Measurements from ENCODE around the gene AGMAT.

AGMAT gene

DNA sequence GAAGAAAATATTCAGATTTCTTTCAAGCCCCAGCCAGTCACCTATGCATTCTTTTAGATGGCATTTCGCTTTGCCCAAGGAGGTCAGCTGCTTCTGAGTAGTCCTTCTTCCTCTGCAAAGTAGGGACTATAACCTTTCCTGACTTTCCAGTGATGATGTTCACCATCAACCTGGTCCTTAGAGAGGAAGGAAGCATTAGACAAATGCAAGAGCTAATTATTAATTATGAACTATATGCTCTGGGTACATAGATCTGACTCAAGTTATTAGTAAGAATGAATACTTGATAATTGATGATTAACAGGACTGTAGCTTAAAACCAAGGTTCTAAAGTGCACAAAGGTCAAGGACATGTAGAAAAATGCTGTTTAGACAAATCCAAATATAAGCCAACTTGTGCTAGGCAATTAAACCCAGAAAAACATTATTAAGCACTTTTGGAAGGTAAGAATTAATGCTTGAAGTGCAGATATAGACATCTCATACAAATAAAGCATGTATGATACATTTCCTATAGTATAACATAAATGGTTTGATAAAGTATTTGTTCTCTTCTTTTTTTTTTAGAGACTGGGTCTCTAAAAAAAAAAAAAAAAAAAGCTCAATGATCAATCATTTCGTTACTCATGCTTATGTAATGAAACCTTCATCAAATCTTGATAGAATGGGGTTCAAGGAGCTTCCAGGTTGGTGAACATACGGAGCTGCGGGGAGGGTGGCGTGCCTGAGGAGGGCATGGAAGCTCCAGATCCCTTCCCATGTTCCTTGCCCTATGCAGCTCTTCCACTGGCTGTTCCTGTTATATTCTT, 11.2 kb upstream of the AGMAT start:
- H3K4me3 ChIP-seq (ENCODE audit: low read length), result no peak overlapping the region
- TF ChIP-seq ZNF274 (IDR thresholded peaks at IDR 0.05; ENCODE audit: low read depth, low read length), result no peak

DNA sequence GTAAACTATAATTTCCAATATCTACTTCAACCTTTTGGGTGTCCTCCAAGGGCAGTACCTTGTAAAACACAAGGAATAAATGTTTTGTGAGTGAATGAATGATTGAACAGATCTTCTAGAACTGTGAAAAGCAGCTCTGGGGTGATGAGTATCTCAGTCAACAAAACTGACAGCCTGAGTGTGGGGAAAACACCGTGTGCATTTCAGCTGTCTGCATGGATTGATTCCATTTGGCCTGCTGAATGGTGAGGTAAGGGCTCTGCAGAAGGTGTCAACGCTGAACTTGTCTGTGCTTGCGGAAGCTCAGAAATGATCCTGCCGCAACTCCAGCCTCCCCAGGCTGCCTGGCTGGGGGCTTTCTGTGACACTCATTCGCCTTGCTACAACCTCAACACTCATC, 7.4 kb upstream of the AGMAT start:
- H3K4me3 ChIP-seq (ENCODE audit: low read length), result no peak overlapping the region
- no peak for TF ChIP-seq ZNF274 (IDR thresholded peaks at IDR 0.05; ENCODE audit: low read depth, low read length)

DNA sequence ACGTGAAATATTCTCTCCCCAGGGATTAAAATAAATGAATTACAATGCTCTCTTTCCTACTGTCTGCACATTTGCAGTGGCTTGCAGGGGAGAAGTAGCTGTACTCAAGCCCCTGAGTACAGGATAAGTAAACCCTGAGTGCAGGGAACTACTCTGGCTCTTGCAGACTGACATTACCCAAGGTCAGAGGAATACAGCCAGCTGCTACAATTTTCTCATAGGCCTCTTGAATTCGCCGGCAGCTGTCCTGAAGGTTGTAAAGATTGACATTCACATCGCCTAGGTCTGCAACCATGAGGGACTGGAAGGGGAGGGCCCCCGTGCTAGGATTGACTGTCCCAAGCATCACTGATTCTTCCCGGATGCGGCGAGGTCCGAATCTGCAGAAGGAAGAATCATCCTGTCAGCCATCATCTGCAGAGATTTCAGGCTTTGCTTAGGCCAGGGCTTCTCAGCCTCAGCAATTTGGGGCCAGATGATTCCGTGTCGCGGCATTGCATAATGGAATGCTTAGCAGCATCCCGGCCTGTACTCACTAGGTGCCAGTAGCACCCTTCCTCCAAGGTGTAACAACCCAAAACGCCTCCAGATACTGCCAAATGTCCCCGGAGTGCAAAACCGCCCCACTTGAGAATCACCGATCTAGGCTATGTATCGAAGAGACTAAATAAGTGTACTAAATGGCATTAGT, 1.7 kb downstream of the AGMAT start:
- TF ChIP-seq ZNF274 (IDR thresholded peaks at IDR 0.05; ENCODE audit: low read depth, low read length), result no peak
- H3K4me3 ChIP-seq (ENCODE audit: low read length), result no peak overlapping the region

DNA sequence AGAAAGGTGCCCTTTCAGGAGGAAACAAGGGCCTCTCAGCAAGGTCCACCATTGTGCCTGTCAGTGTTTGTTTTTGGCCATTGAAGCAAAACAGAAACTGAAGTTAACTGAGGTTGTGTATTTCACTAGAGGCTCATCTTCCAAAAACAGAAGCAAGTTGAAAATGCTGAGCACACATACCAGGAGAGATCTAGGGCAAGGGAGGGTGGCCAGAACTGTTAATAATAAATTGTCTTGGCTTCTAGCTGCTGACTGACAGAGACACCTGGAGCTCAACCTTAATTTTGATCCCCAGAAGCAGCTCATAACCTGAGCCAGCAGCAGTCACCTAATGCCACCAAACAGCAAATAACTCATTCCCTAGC, 5.2 kb downstream of the AGMAT start:
- no peak for TF ChIP-seq ZNF274 (IDR thresholded peaks at IDR 0.05; ENCODE audit: low read depth, low read length)
- H3K4me3 ChIP-seq (ENCODE audit: low read length), result no peak overlapping the region; the same call in 1 of the 2 replicates

DNA sequence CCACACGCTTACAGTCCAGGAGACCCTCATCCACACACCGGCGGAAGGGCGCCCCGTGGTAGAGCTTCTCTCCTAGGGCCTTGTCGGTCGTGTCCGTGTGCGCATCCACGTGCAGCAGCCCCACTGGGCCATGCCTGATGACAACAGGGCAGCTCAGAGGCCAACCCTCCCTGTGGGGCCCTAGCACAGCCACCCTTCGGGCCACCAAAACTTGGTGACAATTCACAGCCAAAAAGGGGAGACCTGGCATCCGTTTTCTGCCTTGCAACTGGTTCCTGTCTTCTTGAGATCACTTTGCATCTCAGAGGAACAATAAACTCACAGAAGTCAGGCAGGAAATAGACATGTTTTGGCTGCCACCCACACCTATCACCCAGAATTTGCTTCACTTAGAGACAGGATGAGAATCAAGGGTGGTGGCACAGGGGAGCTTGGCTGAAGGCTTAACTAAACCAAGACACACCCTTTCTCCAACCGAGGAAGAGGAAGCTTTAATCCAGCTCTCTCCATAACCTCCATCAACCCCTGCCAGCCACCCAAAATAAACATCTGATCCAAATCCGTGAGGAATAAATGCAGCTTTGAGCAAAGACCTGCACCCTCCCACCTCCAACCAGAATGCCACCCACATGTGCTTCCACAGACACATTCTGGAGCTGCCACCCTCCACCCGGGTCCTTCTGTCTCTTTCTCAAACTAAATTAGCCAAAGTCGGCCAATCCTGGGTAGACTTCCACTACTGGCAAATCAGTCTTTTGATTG, 5.7 kb downstream of the AGMAT start:
- TF ChIP-seq ZNF274 (IDR thresholded peaks at IDR 0.05; ENCODE audit: low read depth, low read length), result no peak
- H3K4me3 ChIP-seq (ENCODE audit: low read length), result no peak overlapping the region; the same call in 1 of the 2 replicates

DNA sequence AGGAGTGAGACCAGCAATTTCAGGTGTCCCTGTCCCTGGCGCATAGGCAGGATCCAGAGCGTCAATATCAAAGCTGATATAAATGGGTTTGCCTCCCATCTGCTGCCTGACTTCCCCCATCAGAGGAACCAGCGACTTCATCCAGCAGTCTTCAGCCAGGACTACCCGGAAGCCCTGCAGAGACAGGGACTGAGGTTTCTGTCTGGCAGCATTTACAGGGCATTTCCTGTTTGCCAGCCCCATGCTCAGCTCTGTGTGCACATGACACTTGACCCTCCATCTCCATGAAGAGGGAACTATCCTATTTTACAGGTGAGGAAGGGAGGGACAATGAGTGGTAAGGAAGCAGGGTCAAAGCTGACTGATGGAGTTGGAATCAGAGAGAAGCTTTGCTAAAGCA, 7.2 kb downstream of the AGMAT start:
- TF ChIP-seq ZNF274 (IDR thresholded peaks at IDR 0.05; ENCODE audit: low read depth, low read length), result no peak
- no peak overlapping the region for H3K4me3 ChIP-seq (ENCODE audit: low read length)

DNA sequence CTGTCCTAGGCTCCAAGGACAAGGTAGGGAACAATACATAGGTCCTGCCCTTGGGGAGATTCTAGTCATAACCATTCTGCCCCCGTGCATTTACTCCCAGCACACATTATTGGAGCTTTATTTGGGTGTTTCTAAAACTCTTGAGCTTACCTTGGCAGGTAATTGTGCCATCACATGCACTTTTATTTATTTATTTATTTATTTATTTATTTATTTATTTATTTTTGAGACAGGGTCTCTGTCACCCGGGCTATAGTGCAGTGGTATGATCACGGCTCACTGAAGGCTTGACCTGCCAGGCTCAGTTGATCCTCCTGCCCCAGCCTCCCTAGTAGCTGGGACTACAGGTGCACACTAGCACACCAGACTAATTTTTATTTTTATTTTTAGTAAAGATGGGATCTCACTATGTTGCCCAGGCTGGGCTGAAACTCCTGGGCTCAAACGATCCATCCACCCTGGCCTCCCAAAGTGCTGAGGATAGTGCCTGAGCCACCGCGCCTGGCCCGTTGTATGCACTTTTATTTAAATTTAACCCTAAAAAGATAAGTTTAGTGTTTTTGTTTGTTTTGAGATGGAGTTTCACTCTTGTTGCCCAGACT, 9.2 kb downstream of the AGMAT start:
- TF ChIP-seq ZNF274 (IDR thresholded peaks at IDR 0.05; ENCODE audit: low read depth, low read length), result no peak
- H3K4me3 ChIP-seq (ENCODE audit: low read length), result no peak overlapping the region

DNA sequence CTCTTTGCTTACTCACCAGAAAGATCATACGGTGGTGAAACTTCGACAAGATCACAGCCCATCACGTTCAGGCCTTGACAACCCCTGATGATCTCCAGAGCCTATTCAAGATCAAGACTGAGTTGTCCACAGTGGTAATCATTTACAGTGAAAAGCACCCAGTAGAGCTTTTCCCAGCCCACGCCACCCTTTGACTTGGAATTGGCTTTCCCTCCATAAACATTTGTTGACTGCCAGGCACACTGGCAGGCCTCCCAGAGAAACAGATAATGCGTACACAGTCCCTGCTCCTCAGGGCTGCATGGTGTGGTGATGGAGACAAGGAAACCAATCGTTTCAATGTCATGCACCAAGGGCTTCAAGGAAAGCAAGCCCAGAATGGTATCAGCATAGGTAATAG, 10.1 kb downstream of the AGMAT start:
- no peak for TF ChIP-seq ZNF274 (IDR thresholded peaks at IDR 0.05; ENCODE audit: low read depth, low read length)
- no peak overlapping the region for H3K4me3 ChIP-seq (ENCODE audit: low read length)

DNA sequence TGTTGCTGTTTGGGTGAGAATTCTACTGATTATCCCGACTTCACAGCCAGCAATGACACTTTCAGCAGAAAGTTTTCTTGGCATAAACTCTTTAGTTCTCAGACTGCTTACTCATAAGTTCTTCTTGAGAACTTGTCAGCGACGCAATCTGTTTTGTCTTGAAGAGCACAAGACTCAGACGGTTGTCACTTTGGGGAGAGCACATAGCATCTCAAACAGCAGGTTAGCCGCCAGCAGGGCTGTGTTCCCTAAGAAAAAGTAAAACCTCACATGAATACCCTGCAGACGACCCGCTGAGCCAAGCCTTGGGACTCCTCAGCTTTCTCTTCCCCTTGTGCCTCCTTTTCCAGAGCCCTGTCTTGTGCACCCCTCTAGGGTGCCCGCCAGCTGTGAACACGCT, 11.4 kb downstream of the AGMAT start:
- no peak overlapping the region for H3K4me3 ChIP-seq (ENCODE audit: low read length)
- TF ChIP-seq ZNF274 (IDR thresholded peaks at IDR 0.05; ENCODE audit: low read depth, low read length), result no peak

DNA sequence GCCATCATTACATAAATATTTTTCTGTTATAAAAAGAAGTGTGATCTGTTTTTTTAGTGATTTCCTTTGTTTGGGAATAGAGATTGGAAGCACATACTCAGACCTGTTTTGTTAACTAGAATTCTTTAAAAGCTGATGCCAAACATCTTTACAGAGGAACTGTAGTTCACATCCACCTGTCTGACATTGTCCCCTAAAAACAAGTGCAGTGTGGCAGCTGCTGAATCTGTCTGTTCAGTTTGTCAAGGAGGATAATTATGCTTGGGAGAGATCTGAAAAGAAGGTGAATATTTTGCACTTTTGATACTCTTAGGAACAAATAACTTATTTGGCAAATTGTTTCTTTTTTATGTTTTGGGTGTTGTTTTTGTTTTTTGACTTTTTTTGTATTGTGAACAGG, 13.6 kb downstream of the AGMAT start:
- H3K4me3 ChIP-seq (ENCODE audit: low read length), result no peak overlapping the region
- no peak for TF ChIP-seq ZNF274 (IDR thresholded peaks at IDR 0.05; ENCODE audit: low read depth, low read length)

DNA sequence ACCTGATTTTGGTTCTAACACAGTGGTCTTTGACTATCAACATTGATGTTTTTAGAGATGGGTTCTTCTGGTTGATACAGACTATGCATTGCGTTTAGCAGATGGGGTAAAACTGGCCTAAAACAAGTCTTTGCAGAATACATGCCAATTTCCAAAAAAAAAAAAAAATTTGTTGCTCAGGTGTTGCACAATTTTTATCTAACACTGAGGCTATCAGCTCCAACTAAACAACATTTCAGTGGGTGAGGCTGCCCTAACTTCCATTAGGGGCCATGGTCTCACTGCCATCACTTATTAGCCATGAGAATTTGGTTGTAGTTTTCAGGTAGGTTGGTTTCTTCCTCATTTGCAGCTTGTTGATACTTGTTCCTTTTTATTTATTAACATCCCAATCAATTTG, 14.0 kb downstream of the AGMAT start:
- H3K4me3 ChIP-seq (ENCODE audit: low read length), result no peak overlapping the region
- TF ChIP-seq ZNF274 (IDR thresholded peaks at IDR 0.05; ENCODE audit: low read depth, low read length), result no peak

DNA sequence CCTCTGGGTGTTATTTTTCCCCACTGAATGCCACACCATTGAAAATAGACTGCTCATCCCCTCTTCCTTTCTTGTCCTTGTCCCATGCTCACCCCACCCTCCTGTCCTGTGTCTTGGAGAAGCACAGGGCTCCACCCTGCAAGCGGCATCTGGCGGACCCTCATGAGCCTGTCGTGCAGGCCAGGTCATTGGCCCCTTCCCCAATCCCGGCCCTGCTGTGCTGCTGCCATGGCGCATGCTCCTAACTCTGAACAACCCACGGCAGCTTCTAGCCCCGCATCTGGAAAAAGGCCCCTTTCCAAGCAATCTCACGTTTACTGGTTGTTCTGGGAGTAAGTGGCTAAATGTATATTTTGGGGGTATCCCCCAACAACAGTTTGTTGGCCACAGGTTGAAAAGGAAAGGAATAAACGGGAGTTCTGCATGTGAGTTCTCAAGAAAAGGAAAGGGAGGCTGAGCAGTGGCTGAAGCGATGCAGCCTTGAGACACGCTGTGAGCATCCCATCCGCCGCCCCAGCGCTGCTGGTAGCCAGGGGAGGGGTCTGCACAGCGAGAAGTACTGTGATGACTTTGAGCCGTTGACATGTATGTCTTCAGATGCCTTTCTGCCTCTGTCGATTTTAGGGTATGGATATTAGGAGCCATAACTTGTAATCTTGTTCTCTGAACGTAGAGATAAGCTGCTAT, 16.3 kb downstream of the AGMAT start:
- H3K4me3 ChIP-seq (ENCODE audit: low read length), result no peak overlapping the region
- TF ChIP-seq ZNF274 (IDR thresholded peaks at IDR 0.05; ENCODE audit: low read depth, low read length), result no peak

DNA sequence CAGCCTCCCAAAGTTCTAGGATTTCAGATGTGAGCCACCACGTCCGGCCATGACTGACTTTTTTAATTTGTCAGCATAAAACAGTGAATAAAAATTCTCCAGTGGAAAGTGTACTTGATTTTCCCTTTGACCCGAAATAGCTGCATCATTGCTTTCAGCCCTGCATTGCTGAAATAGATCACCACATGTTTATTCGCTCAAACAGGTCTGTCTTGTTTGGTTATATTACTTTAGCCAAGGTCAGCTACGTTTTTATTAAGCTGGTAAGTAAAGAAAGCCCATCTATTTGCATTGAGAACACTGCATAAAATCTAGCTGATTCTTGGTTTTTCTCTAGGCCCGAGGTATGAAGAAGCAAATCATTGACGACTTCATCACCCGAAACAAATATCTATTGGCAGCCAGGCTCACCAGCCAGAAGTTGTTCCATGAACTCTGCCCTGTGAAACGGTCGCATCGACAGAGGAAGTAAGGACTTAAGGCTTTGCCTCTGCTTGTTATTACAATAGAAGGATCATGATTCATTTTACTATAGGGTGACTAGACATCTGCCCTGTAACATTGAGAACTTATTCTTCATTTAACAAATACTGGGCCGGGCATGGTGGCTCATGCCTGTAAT, 25.6 kb downstream of the AGMAT start:
- TF ChIP-seq ZNF274 (IDR thresholded peaks at IDR 0.05; ENCODE audit: low read depth, low read length), result no peak
- H3K4me3 ChIP-seq (ENCODE audit: low read length), result no peak overlapping the region

Data from GM08714 (cell line).